Smooth muscle cell (in vitro differentiated cells): Measurements from ENCODE around the gene DNAJC3. TPM values are rescaled to one million over a fixed set of nuclear protein-coding genes. Genes with fewer than 3 reads are reported as not detected.
A peak's percentile ranks its signal among the peaks of the same experiment; 100 is the strongest.

Source experiments
- DNase-seq: peaks from one replicate; lab custom pipeline; 2025; ENCODE audit not compliant: unreplicated experiment; lab: John Stamatoyannopoulos, UW
- H2AFZ ChIP-seq: fragments of 200-600 bp; sonication (generic); 2 replicates; pipeline ENCODE4 v1.6.0; 2016; ENCODE audit warnings: antibody characterized with exemption, low read depth, mild to moderate bottlenecking
- H3F3A ChIP-seq: fragments of 200-600 bp; sonication (generic); 2 replicates; pipeline ENCODE4 v1.6.0; 2017; ENCODE audit warnings: antibody characterized with exemption, low read depth
- H3K27ac ChIP-seq: fragments of 200-600 bp; sonication (generic); 2 replicates; pipeline ENCODE4 v1.5.1; 2016; ENCODE audit warnings: low read depth, mild to moderate bottlenecking
- H3K27me3 ChIP-seq: fragments of 200-600 bp; sonication (generic); 2 replicates; pipeline ENCODE4 v1.6.1; 2016; ENCODE audit warnings: low read depth, mild to moderate bottlenecking
- H3K36me3 ChIP-seq: fragments of 200-600 bp; sonication (generic); 2 replicates; pipeline ENCODE4 v1.5.1; 2016; ENCODE audit warnings: low read depth
- H3K4me1 ChIP-seq: fragments of 200-600 bp; sonication (generic); 2 replicates; pipeline ENCODE4 v1.5.1; 2016; ENCODE audit warnings: low read depth
- H3K4me2 ChIP-seq: fragments of 200-600 bp; sonication (generic); 2 replicates; pipeline ENCODE4 v1.6.0; 2016; ENCODE audit warnings: mild to moderate bottlenecking
- H3K4me3 ChIP-seq: fragments of 200-600 bp; sonication (generic); 2 replicates; pipeline ENCODE4 v1.5.1; 2016; ENCODE audit warnings: mild to moderate bottlenecking
- H3K79me2 ChIP-seq: fragments of 200-600 bp; sonication (generic); 2 replicates; pipeline ENCODE4 v1.6.0; 2016; ENCODE audit warnings: low read depth, mild to moderate bottlenecking
- H3K9ac ChIP-seq: fragments of 200-600 bp; sonication (generic); 2 replicates; pipeline ENCODE4 v1.6.0; 2016; ENCODE audit warnings: low read depth
- H3K9me3 ChIP-seq: fragments of 200-600 bp; sonication (generic); replicated peaks from 2 replicates; pipeline ENCODE4 v1.5.1; 2016; ENCODE audit warnings: low read depth
- H4K20me1 ChIP-seq: fragments of 200-600 bp; sonication (generic); 2 replicates; pipeline ENCODE4 v1.6.0; 2016; ENCODE audit warnings: low read depth
- WGBS: methylation state at CpG from one replicate; pipeline ENCODE4 v1.1.7; 2016; ENCODE audit warnings: low lambda C conversion rate; 5-methylcytosine and 5-hydroxymethylcytosine counted together
- polyA plus RNA-seq: library from polyadenylated mRNA; unstranded; fragments of >200 nt; fragmentation: Nextera tagmentation; extraction: Ambion mirVana; gene quantifications from 2 replicates; pipeline ENCODE4 v1.2.1, GENCODE V29; 2016
- total RNA-seq: library from RNA; depleted of rRNA; stranded (reverse); fragments of >200 nt; gene quantifications from 2 replicates; pipeline ENCODE4 v1.2.3, GENCODE V29; 2014
- TF ChIP-seq, protein P1 (sequence below): fragments of 200-600 bp; sonication (generic); IDR thresholded peaks from 2 replicates; pipeline ENCODE4 v1.5.1; 2017; ENCODE audit warnings: borderline replicate concordance, mild to moderate bottlenecking, antibody characterized with exemption; ENCODE audit not compliant: insufficient read depth, poor library complexity, severe bottlenecking

Gene DNAJC3
- total and polyA plus RNA-seq, 2 experiments from 2014 or later: 15.7 to 47.8 TPM

DNA sequence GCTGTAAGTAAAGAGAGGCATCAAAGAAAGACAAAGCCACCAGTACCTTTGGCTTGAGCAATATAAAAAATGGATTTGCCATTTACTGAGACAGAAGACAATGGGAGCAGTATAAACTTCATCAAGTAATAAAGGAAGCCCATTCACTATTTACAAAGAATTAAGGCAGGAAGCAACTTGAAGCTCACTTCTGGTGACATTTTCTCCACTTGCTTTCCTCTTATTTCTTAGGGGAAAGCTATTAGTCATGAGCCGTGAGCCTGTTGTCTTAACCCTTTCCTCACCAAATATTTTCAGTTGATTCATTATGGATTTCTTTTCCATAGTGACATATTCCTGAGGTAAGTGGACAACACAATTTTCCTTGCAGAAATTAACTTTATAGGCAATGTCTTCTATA is 156.8 kb downstream of the DNAJC3 start:
- no peaks in the 10 kb centered on the region for H4K20me1 ChIP-seq
- peak overlapping the region; percentile 45 for H3K4me2 ChIP-seq
- H3K4me1 ChIP-seq: peaks cover 6% of the 10 kb centered on the region
- no peak for DNase-seq
- H3K9me3 ChIP-seq: peaks cover 6% of the 10 kb centered on the region
- H2AFZ ChIP-seq: no peak overlapping the region
- no peaks in the 10 kb centered on the region for H3K36me3 ChIP-seq
- no peaks in the 10 kb centered on the region for H3F3A ChIP-seq
- H3K4me3 ChIP-seq: no peak overlapping the region
- H3K9ac ChIP-seq: no peak overlapping the region
- TF ChIP-seq, protein P1, sequence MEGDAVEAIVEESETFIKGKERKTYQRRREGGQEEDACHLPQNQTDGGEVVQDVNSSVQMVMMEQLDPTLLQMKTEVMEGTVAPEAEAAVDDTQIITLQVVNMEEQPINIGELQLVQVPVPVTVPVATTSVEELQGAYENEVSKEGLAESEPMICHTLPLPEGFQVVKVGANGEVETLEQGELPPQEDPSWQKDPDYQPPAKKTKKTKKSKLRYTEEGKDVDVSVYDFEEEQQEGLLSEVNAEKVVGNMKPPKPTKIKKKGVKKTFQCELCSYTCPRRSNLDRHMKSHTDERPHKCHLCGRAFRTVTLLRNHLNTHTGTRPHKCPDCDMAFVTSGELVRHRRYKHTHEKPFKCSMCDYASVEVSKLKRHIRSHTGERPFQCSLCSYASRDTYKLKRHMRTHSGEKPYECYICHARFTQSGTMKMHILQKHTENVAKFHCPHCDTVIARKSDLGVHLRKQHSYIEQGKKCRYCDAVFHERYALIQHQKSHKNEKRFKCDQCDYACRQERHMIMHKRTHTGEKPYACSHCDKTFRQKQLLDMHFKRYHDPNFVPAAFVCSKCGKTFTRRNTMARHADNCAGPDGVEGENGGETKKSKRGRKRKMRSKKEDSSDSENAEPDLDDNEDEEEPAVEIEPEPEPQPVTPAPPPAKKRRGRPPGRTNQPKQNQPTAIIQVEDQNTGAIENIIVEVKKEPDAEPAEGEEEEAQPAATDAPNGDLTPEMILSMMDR: no peak
- 0% methylated on average over 1 of the region's 1 CpG for WGBS
- H3K27ac ChIP-seq: no peak overlapping the region
- H3K27me3 ChIP-seq: no peaks in the 10 kb centered on the region
- no peaks in the 10 kb centered on the region for H3K79me2 ChIP-seq

- Histone ChIP-seq H2AFZ (no peak overlapping the region), H3K4me3 (no peak overlapping the region), H3F3A (no peaks in the 10 kb centered on the region), H3K27ac (no peak overlapping the region), H3K79me2 (no peaks in the 10 kb centered on the region), H3K36me3 (no peaks in the 10 kb centered on the region), H3K9ac (no peak overlapping the region), H3K4me1 (peaks cover 6% of the 10 kb centered on the region), H3K4me2 (peak overlapping the region; percentile 45), H4K20me1 (no peaks in the 10 kb centered on the region), H3K27me3 (no peaks in the 10 kb centered on the region), H3K9me3 (peaks cover 6% of the 10 kb centered on the region)
- DNase-seq: peak; percentile 13
- TF ChIP-seq, protein P1: peak; percentile 94
- 31% methylated on average over 3 of the region's 3 CpGs for WGBS
Observed at GRCh38 chr13:95834134-95834765, 157.3 kb downstream of the DNAJC3 start.

DNA sequence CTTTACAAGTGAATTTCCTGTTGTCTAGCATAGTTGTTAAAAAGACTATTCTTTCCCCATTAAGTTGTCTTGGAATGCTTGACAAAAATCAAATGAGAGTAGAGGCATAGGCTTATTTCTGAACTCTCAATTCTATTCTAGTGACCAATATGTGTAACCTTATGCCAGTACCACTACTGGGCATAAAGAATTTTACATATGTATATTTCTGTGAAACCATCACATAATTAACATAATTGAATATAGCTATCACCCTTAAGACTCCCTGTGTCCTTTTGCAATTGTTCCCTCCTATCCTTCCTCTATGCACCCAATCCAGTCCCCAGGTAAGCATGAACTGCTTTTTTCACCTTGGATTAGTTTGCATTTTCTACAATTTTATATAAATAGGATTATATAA is 165.0 kb downstream of the DNAJC3 start:
- Histone ChIP-seq H3K4me1 (no peaks in the 10 kb centered on the region), H3K4me2 (no peak overlapping the region), H4K20me1 (no peaks in the 10 kb centered on the region), H3K27me3 (no peaks in the 10 kb centered on the region), H3K4me3 (no peak overlapping the region), H3K27ac (no peak overlapping the region), H3K9ac (no peak overlapping the region), H3K9me3 (peaks cover 6% of the 10 kb centered on the region), H3F3A (no peaks in the 10 kb centered on the region), H2AFZ (no peak overlapping the region), H3K36me3 (no peaks in the 10 kb centered on the region), H3K79me2 (no peaks in the 10 kb centered on the region)
- TF ChIP-seq, protein P1: no peak
- DNase-seq: no peak

- no peaks in the 10 kb centered on the region for H3K27me3 ChIP-seq
- no peak overlapping the region for H3K4me2 ChIP-seq
- H3K36me3 ChIP-seq: no peaks in the 10 kb centered on the region
- WGBS: 97% methylated on average over 2 of the region's 2 CpGs
- no peak overlapping the region for H3K27ac ChIP-seq
- no peaks in the 10 kb centered on the region for H3K79me2 ChIP-seq
- no peak overlapping the region for H3K9ac ChIP-seq
- DNase-seq: no peak
- TF ChIP-seq, protein P1: no peak
- H2AFZ ChIP-seq: no peak overlapping the region
- H4K20me1 ChIP-seq: no peaks in the 10 kb centered on the region
- no peaks in the 10 kb centered on the region for H3K4me1 ChIP-seq
- no peaks in the 10 kb centered on the region for H3F3A ChIP-seq
- H3K9me3 ChIP-seq: peaks cover 6% of the 10 kb centered on the region
- H3K4me3 ChIP-seq: no peak overlapping the region
Observed at GRCh38 chr13:95842898-95843297, 166.0 kb downstream of the DNAJC3 start.
